GM19328 (cell line): Measurements from ENCODE around the gene ACKR3.

Experiments
- ATAC-seq: cut with Tn5 transposase; IDR thresholded peaks from one replicate; pipeline ENCODE4 v1.9.1; 2021; ENCODE audit warnings: mild to moderate bottlenecking, moderate library complexity; ENCODE audit not compliant: unreplicated experiment

ACKR3 gene

DNA sequence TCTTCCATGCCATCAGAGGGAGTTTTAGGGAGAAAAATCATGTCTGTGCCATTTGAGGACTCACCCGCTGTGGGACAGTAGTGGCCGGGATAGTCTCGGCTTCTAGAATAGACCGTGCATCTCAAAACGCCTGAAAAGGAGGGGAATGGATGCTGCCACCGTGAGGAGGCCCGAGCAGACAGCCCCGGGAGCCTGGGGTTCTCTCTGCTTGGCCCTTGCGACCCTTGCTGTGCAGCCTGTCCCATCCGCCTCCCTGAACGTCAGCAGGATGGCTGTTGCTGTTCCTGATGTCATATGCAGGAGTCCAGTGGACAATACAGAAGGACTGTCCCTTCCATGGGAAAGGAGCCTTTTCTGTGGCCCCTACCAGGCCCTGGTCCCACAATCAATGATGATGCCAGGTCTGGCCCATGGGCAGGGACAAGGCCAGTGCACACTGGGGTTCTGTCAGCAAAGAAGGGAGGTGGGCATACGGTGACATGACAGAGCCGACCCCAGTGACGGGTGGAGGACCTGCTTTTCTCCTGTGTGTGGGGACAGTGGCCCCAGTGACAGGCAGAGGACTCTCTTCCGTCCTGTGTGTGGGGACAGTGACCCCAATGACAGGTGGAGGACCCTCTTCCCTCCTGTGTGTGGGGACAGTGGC is 58.8 kb downstream of the ACKR3 start:
- ATAC-seq = no peak

DNA sequence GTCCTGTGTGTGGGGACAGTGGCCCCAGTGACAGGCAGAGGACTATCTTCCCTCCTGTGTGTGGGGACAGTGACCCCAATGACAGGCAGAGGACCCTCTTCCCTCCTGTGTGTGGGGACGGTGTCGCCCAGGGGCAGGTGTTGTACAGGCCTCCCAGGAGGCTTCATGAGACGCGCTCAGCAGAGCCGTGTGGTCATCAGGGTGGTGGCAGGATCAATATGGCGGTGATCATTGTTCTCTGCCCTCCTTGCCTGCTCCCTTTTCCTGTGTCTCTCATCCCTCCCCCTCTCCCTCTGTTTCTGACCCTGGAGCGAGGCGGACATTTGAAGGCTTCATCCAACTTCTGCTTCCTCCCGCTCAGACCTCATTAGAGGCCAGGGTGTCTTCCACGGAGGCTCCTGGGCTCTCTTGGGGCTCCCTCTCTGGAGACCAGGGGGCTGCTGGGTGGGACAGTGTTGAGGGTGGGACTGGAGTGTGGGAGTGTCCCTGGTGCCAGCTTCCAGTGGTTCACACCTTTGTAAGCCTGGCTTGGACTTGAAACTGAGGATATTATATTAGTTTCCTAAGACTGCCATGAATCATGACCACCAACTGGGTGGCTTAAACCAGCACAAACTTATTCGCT is 59.5 kb downstream of the ACKR3 start:
- no peak for ATAC-seq

DNA sequence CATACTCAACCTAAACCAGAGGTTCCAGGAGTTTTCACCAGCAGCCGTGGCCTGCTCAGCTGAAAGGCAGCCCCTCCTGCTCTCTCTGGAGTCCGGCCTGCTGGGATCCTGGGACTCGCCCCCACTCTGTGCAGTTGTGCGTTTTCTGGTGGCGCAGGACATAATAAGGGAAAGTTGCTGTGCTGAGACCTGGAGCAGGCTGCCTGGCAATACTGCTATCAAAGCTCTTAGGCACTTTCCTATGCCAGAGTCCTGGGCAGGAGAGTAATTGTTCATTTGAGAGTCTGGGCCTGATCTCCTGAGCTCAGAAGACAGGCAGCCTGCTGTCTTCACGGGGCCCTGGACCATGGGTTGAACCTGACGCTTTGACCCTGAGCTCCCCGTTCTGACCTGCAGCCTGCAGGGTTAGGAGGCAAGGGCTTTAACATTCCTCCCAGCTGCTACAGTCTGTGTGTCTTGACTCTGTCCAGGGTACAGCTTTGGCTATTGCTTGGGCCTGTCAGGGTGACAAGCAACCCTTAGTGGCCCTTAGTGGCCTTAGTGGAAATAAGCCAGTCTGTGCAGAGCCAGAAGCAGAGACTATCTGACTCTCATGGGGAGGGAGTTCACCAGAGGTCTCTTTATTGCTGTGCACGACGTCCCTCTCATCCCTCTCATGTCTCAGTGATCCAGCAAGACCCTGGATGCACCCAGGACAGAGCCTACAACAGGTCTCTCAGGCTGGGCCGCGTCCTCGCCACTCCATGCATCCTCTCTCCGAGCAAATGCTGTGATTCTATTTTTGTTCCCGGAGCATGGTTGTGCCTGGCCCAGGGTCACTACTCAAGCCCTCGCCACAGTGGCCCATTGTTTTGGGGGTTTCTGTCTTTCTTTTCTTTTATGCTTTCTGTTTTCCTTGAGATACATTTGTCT is 60.6 kb downstream of the ACKR3 start:
- no peak for ATAC-seq

DNA sequence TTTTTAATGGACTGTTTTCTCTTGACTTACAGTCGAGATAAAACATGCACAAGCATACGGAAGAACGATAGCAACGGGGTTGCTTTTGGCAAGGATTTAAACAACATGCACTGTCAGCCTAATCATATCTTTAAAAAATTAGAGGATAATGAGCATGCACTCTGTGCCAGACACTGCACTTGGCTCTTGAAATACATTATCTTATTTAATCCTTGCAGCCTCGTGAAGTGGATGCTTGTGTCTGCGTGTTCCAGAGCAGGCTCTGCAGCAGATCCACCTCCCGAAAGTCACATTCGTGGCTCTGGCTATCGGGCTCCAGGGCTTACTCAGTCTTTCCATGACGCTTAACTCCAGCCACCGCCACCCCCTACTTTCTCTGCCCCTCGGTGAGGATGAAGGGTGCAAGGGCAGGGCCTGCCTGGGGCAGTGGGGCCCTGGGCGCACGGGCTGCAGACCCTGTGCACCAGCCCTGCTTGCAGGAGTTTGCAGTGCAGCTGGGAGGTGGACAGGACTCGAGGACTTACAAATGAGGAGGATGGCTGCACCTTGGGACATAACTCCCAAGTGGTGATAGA is 61.7 kb downstream of the ACKR3 start:
- no peak for ATAC-seq

DNA sequence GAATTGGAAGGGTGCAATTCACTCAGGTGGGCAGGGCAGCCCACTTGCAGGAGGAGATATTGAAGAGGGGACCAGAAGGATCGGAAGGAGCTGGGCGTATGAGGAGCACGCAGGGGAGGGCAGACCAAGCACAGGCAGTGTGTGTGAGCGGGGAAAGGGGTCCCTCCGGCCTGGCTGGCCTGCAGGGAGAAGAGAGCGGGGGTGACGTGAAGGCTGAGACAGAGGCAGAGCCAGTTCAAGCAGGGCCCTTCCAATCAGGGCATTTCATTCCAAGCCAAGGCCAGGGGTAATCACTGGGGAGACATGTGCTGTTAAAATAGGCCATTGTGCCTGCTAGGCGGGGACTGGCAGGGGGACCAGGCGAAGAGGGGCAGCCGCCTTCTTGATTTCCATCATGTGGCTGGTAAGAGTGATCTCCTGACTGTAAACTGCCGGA is 62.2 kb downstream of the ACKR3 start:
- ATAC-seq = no peak
